Activated CD4-positive, alpha-beta T cell treated with anti-CD3 and anti-CD28 coated beads, Interleukin-2, amount 50 U/mL, for 24 hours (primary cell): ENCODE results near the gene DTX4.
A peak's percentile ranks its signal among the peaks of the same experiment; 100 is the strongest.

Experiments
- DNase-seq, 2 donors: peaks; one replicate each; pipeline ENCODE4 v3.0.0-alpha.2; 2020; ENCODE audit warnings: low read depth in 1 of 2, low spot score in 1 of 2

DTX4 gene

DNA sequence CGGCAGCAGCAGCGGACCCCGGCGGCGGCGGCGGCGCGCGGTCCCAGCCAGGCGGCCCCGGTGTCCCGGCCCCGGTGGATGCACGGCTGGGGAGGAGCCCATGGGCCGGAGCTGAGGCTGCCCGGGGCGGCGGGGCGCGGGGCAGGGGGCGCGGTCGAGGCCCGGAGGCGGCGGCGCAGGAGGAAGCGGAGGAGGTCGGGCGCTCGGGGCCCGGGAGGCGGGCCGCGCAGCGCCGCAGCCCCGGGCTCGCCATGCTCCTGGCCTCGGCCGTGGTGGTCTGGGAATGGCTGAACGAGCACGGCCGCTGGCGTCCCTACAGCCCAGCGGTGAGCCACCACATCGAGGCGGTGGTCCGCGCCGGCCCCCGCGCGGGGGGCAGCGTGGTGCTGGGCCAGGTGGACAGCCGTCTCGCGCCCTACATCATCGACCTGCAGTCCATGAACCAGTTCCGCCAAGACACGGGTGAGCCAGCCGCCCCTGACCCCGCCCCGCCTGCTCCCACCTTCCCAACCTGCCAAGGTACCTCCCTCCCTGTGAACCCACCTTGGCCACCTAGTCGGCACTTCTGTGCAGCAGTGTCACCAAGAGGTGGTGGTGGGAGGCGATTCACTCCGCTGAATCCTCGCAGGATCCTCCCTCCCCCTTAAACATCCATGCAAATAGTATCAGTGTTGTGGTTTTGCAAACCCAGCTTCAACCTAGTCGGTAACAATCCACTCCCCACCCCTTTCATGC, 580 bp downstream of the DTX4 start:
- DNase-seq = no peak

DNA sequence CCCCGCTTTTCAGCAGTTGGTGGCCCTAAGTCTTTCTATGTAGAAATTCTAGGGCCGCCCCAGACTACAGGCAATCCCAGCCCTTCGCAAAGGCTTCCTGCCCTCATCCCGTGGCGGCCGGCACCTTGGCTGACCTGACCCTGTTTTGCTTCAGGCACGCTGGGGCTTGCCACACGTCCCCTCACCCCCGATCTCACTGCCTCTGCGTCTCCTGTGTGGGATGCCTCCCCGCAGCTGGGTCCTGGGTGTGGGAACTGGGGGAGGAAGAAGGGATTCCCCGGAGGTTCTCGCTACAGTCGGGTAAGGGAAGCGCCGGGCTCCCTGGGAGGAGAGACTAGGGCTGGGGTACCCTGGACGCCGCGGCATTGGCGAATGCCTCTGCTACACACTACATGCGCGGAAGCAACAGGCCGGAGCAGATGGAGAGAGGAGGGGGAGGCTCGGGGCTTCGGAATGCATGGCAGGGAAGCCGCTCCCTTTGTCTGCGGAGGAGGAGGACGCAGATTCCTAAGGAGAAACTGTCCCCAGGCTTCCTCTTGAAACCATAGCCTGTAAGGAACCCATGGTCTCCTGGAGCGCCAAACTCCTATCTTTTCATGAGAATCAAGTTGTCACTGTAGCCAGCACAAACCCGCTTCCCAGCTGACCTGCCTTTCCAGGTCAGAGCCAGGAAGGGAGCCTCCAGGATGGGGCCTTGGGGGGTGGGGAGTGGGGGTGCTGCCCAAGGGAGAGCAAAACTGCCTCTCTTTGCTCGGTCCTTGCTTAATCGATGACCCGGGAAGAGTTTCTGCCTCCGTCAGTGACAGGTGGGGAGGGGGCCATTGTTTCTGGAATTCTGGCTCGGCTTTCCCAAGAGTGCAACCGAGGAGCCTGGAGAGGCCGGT, 1.4 kb downstream of the DTX4 start:
- no peak for DNase-seq

DNA sequence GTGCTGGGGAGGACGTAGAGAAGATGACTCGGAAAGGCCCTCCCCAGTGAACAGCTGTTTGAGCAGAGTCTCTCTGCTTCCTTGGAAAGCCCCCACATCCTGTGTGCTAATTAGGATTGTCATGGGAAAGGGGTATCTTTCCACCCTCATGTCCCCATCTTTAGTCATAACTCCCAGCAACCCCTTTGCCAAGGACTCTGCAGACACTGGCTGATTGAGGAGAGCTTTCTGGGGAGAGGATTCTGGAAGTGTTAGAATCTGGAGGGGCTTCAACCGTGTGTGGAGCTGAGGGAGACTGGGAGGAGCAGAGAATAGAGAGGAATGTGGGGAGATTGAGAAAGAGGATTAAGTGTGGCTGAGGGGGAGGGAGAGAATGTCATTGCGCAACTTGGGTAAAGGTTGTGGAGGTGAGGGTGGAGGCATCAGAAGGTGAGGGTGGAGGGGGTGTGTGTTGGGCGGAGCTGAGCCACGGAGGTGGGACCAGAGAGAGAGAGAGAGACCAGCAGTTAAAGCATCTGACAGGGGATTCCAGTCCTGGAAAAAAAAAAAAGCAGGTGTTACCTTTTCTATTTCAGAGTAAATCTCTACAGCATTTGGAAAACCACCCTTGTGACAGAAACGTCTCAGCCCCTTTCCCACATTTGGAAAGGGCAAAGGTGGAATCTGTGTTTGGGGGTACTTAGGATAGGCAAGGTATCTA, 2.2 kb downstream of the DTX4 start:
- DNase-seq = no peak

DNA sequence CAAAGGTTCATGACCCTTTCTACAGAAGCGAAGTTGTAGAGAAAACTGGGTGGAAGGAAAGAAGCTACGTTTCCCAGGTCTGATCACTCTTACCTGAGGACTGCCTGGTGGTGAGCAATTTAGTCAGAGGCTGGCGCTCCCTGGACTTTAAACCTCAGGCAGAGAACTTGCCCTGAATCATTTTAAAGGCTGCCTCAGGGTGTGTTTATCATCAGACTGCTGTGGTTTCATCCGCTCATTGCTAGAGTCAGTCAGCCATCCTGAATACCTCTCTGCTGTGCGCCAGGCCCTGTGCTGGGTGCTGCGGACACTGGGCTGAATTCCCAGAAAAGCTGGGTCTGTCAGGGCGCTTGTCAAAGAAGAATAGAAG, 2.7 kb downstream of the DTX4 start:
- no peak for DNase-seq

DNA sequence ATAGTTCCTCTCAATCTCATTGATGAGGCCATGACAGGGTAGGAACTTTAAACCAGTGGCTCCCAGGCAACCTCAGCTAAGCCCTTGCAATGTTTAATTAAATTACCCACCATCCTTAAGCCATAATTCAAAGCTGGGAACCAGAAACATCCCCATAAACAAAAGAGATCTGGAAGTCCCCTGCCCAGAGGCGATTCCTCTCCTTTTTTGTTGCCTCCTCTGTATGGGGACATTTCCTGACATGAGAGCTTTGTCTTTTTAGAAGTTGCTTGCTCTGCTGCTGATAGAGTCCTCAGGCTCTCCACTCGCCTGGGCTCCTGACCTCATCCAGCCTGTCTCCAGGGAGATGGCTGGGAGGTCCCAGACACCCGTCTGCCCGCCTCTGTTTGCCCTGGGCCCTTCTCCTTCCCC, 3.2 kb downstream of the DTX4 start:
- no peak for DNase-seq

DNA sequence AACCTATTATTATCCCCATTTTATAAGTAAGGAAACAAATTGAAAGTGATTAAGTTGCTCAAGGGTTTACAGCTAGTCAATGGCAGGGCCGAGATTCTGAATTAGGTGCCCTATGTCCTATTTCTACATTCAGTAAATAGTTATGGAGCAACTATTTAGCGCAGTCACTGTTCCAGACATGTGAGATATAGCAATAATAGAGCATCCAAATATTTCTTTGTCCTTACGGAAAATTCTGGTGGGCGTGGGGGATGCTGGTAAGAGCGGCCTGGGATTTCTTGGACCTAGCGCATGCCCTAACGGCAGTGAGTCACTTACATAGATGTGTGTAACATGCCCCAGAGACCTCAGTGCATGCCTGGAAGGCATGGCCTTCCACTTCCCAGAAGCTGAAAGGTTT, 4.4 kb downstream of the DTX4 start:
- no peak for DNase-seq

DNA sequence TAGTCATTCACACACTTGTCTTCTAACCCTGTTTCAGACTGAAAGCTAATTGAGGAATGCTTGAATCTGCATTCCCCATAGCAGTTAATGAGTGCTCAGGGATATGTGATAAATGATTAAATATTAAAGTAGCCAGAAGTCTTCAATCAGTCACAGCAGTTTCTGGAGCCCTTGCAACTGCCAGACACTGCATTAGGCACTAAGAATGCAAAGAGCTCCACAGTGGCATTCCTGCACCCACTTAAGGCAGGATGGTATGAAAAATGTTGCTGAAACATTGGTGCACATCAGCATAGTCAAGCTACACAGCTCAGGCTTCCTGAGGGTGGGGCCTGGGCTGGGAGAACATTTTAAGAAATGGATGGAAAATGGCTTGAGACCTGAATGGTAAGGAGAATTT, 6.5 kb downstream of the DTX4 start:
- DNase-seq = no peak

DNA sequence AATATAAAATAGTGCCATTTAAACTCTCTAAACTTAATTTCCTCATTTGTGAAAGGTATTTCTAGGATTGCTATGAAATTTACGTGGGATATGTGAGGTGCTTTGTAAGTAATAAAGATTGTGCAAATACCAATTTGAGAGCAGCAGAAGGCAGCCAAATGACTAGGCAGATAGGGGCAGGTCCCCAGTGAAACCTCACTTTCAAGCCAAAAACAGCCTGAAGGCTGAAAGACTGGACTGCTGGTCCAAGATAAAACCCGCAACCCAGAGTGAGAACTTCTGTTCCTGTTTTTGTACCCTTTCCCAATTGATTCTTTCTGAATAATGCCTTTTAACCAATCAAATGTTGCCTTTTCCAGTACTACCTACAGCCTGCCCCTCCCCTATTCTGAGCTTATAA, 7.2 kb downstream of the DTX4 start:
- DNase-seq = no peak

DNA sequence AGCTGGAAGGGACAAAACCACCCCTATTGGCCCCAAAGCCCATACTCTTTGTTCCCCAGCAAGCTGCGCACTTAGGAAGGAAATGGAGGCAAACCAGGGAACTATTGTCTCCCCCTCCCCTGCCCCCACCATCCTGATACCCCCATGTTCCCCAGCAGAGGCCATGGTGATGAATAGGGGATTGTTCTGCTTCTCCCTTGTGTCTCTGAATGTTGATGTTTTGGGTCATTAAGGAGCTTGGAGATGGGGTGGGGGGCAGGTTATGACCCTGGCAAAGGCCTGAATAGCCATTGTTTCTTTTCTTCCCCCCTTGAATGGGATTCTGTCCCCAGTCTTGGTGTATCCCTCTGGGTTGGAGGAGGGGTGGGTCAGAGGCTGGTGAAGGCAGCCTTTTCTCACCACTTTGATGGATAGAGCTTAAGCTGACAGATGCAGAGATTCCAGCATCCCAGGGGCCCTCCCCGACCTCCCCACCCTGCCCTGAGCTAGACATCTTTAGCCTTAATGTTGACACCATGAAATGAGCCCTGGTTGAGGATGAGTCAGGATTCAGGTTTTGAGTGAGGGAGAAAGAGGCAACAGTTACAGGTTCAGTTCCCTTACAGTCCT, 8.3 kb downstream of the DTX4 start:
- DNase-seq = no peak

DNA sequence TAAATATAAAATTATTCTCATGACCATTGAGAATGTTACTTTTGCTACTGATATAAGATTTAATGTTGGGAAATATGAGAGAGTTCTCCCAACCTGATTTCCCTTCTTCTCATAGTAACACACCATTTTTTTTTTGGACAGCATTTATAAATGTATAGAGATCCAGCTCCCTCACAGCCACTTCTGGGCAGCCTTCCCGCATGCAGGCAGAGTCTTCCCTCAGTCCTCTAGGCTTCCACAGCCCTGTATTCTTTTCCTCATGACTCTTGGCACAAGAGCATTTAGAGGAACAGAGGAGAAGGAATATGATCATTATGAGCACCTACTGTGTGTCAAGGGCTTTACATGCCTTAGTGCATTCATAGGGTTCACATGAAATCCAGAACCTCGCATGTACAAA, 9.0 kb downstream of the DTX4 start:
- no peak for DNase-seq

DNA sequence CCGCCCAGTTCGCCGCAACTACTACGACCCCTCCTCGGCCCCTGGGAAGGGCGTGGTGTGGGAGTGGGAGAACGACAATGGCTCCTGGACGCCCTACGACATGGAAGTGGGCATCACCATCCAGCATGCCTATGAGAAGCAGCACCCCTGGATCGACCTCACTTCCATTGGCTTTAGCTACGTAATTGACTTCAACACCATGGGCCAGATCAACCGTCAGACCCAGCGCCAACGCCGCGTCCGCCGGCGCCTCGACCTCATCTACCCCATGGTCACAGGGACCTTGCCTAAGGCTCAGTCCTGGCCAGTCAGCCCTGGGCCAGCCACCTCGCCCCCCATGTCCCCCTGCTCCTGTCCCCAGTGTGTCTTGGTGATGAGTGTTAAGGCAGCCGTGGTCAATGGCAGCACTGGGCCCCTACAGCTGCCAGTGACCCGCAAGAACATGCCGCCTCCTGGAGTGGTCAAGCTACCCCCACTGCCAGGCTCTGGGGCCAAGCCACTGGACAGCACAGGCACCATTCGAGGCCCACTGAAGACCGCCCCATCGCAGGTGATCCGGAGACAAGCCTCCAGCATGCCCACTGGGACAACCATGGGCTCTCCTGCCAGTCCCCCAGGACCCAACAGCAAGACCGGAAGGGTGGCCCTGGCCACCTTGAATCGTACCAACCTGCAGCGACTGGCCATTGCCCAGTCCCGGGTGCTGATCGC, 10.0 kb downstream of the DTX4 start:
- no peak for DNase-seq

DNA sequence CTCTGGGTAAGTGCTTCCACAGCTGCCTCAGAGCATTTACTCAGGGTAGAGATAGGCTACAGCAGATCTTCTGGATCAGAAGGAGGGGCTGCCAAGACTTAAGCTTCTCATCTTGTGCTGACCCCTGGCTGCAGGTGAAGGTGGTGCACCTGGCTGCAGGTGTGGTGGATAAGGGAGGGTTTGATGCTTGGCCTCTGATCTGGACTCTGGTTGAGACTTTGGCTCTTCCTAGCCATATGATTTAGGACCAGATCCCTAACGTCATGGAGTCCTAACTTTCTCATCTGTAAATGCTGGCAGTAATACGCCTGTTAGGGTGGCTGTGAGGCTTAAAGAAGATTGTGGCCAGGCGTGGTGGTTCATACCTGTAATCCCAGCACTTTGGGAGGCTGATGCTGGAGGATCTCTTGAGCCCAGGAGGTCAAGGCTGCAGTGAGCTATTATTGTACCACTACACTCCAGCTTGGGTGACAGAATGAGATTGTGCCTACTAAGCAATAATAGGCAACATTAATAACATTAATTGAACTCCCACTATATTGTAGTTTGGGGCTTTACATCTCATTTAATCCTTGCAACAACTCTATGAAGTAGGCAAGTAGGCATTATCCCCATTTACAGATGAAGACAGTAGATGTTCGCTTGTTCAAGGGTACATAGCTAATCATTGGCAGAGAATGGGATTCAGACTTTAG, 10.7 kb downstream of the DTX4 start:
- DNase-seq = no peak

DNA sequence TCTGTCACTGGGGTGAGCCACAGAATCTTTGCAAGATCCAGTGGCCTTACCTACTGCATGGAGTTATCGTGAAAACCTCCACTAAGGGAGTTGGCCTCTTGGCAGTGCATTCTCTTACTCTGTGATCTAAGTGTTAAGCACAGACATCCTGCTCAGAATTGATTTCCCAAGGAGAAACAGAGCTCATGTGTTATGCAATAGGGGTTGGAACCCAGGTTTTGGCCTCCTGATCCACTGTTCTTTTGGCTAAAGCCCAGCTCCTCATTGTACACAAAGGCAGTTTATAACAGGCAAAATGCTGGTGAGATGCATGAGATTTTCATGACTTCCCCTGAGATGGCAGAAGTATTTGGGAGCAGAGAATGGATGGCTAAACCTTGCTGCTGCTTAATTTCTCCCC, 11.8 kb downstream of the DTX4 start:
- no peak for DNase-seq

DNA sequence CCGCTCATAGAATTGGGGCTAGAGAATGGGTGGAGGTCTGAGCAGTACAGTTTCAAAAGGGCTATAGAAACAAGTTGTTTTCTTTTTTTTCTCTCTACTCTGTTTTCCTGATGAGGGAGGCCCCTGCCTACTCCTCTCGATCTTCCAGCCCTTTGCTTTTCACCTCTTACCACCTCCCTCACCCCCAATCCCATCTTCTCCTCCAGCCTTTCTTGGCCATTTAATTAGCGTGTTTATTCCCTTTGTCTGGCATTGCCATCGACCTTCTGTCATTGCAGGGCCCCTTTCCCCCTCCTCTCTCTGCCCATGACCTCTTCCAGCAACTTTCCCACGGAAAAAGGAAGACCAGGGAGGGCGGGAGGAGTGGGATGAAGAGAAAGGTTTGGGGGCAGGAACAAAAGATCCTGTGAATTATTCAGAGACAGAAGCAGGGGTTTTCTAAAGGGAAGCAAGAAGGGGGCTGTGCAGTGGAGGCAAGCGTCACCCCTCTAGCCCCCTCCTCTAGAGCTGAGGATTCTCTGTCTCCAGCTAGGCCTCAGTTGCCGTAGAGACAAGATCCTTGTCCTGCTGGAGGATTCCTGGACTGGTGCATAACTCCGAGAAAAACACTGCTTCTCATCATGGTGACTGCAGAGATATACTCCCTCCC, 12.9 kb downstream of the DTX4 start:
- no peak for DNase-seq

DNA sequence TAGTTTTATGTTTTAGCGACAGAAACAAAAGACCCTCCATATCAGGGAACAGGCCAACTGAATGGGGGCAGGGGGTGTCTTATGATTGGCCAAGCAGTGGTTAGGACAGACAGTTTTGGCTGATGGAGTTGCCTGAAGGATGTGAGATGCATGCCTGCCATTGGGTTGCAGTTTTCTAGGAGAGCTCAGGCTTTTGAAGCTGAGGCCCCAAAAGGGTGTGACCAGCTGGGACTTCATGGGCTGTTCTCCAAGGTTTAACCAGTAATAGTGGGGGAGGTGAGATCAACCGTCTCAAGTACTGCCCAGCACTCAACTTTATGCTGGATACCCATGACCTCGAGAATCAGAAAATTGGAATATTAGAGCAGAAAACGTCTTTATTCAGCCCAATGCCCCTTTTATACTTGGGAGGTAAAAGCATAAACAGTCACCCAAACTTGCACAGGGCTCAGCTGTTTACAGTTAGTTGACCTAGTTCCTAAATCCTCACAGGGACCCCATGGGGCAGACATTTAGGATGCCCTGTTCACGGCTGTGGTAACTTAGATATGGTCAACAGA, 13.5 kb downstream of the DTX4 start:
- no peak for DNase-seq

DNA sequence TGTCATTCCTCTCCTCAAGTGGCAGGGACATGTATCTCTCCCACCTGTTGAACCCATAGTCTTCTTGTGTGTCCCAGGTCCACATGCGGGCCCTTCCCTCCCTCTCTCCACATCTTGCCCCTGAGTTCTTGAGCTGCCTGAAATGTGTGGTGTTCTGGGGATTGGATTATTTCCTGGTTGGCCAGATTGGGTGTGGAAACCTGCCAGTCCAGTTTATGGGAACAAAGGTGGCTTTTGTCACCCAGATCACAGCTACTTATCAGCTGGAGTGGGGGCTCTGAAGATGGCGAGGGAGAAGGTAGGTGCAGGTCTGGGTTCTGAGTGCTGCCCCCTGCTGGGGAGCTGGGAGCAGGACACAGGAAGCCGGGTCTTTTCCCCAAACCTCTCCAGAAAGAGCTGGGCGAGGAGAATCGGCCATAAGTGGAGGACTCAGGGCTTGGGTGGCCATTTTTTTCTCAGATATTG, 14.2 kb downstream of the DTX4 start:
- DNase-seq = peak in 1 of 2 donors; percentile 17

DNA sequence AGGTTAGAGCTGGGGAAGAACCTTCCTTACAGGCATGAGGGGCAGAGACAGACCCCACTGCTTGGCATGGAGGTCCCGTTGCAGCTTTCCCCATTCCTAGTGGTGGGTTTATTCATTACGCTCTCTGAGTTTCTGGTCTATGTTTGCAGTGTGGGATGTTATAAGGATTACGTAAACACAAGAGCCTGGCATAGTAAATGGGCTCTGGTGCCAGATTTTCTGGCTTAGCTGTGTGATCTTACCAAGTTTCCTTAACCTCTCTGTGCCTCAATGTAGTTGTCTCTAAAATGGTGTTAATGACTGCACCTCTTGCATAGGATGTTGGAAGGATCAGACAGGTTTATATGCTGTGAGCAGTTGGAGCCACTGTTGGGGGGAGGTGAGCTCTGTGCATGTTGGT, 15.1 kb downstream of the DTX4 start:
- DNase-seq = no peak

DNA sequence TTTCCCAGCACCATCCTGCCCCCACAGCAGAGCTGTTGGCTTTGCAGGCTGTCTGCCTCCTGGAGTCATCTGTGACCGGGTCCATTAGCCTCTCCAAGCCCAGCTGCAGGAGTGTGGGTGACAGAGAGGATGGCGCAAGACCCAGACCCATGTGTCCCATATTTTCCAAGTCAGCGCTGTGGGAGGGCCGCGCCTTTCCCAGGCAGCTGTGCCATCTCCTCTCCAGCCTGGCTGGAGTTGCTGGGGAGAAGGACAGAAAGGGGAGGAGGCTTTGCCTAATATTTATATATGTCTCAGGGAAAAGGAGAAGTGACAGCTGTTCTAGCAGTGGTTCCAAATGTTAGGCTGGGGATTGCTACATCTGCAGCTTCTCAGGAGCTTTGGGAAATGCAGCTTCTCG, 15.7 kb downstream of the DTX4 start:
- DNase-seq = no peak

DNA sequence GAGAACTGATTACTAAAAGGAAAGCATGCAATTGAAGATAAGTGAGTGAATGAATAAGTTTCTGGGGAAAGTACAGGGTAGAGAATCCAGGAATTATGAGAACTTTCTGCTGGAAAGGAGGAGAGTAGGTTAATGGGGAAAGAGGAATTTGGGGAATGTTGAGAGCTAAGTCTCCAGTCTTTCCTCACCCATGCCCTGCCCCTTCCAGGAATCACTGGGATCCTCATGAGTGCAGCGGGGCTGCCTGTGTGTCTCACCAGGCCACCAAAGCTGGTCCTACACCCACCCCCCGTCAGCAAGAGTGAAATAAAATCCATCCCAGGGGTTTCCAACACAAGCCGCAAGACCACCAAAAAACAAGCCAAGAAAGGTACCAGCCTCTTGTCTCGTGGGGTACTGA, 17.0 kb downstream of the DTX4 start:
- DNase-seq = no peak
